Right renal pelvis (tissue), 4 donors: ENCODE results near the gene MGLL. TPM values are rescaled to one million over a fixed set of nuclear protein-coding genes. Genes with fewer than 3 reads are reported as not detected.

Experiments
- DNase-seq, 4 donors: peaks; one replicate each; pipeline ENCODE4 v3.0.0-alpha.2; 2013; ENCODE audit warnings: low read depth in 4 of 4, low spot score in 3 of 4, missing footprints in 1 of 4
- polyA plus RNA-seq, 4 donors: library from polyadenylated mRNA; unstranded; fragments of 120-200 nt; gene quantifications; one replicate each; pipeline ENCODE4 v1.2.1, GENCODE V29; 2013; ENCODE audit not compliant: insufficient read length in 4 of 4

Gene MGLL
- polyA plus RNA-seq, 4 donors: 25.4 to 29.3 (median 27.0) TPM

GRCh38 chr3:127815001-127815400, 7.3 kb downstream of the MGLL start:
- DNase-seq: no peak

GRCh38 chr3:127814325-127814781, 8.0 kb downstream of the MGLL start:
- DNase-seq: no peak

DNA sequence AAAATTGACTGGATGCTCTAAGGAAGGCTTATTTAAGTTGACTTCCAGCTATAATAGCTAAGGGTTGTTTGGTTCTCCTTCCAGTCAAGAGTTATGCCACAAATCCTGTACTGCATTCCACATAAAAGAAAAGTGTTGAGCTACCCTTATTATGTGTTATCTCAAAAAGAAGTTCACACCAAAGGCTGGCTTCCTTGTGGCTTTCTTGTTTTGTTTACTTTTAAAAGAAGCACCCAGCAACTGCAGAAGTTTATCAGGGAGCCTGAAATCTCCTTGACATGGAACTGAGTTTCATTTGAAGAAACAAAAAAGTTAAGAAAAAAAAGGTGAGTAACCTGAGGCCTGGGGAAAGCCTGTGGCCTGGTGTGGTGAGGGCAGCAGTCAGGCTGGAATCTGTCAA, 10.2 kb downstream of the MGLL start:
- no peak for DNase-seq

GRCh38 chr3:127811717-127812116, 10.6 kb downstream of the MGLL start:
- DNase-seq: no peak

GRCh38 chr3:127809611-127810010, 12.7 kb downstream of the MGLL start:
- no peak for DNase-seq

DNA sequence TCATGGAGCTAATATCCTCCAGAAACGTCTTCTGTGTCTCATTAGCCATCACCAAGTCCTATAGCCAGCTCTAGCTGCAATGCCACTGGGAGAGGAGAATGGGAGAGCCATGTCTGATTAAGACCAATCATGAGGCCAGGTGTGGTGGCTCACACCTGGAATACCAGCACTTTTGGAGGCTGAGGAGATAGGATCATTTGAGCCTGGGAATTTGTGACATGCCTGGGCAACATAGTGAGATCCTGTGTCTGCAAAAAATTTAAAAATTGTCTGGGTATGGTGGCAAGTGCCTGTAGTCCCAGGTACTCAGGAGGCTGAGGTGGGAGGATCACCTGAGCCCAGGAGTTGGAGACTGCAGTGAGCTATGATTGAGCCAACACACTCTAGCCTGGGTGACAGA, 13.1 kb downstream of the MGLL start:
- no peak for DNase-seq

DNA sequence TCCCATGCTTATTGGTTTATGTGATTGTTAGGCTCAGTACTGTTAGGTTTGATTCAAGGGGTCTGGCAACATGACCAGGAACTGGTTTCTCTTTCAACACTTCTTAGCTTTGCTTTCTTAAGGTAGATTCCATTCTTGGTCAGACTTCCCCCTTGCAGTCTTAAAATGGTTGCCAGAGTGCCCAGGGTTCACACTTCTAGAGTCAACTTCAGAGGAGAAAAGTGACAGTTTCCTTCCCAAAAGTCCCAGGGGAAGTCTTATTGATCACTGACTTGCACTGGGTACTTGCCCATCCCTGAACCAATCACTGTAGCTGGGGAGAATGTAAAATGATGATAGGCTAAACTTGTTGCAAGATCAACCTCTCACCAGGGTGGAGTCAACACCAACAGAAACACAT, 14.1 kb downstream of the MGLL start:
- no peak for DNase-seq

- DNase-seq: no peak
Measured at GRCh38 chr3:127805026-127805753, 17.1 kb downstream of the MGLL start.

- no peak for DNase-seq
Measured at GRCh38 chr3:127804141-127804540, 18.2 kb downstream of the MGLL start.

DNA sequence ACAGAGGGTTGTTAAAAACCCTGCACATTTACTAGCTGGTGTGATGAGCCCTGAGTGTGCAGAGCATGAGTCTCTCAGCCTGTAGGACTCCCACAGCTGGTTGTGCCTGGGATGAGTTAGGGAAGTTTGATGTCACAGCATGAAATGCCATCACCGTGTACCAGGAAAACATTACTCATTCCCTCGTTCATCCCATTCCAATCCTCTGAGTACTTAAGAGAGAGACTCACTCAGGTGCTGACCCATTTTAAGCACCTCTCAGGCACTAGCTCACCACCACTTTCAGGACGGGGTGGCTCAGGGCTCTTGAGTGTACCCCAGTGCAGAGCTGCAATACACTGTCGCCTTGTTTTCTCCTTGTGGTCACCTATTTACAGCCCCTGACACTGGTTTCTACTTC, 18.7 kb downstream of the MGLL start:
- no peak for DNase-seq

DNA sequence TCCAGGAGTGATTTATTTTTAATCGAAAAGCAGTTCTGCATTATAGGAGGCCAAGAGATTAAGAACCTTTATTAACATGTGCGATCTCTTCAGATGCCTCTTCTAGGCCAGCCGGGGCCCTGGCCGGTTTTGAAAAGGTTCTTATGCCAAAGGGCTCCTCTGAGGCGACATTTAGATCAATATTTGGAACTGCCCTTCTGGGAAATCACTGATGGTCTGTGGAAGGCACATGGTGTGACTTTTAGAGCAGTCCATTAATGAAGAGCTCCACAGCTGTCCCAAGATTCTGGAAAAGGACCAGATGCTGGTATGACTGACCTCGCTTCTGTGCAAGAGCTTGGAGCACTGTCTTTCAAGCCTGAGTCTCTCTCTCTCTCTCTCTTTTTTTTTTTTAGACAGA, 19.7 kb downstream of the MGLL start:
- no peak for DNase-seq

DNA sequence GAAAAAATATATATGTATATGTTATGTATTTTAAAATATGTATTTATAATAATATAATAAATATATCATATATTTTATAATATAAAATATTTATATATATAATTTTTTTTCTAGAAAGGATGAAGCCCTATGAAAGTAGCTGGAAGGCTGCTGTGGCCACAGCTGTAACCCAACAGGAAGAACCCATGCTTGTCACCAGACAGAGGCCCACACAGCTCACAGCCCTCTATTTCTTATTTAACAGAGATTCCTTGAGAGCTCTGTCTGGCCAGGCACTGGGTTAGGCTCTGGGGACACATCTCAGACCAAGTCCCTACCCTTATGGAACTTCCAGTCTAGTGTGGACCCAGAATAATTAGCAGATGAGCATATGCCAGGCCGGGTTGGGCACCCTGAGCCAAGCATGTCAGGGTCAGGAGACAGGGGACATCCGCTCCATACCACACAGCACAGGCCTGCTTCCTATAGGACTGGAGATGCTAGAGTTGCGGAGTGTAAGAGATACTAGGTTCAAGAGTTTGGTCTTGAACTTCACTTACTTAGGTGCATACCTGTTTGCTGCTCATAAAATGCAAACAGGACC, 20.5 kb downstream of the MGLL start:
- no peak for DNase-seq

- no peak for DNase-seq
Measured at GRCh38 chr3:127800508-127800907, 21.8 kb downstream of the MGLL start.

DNA sequence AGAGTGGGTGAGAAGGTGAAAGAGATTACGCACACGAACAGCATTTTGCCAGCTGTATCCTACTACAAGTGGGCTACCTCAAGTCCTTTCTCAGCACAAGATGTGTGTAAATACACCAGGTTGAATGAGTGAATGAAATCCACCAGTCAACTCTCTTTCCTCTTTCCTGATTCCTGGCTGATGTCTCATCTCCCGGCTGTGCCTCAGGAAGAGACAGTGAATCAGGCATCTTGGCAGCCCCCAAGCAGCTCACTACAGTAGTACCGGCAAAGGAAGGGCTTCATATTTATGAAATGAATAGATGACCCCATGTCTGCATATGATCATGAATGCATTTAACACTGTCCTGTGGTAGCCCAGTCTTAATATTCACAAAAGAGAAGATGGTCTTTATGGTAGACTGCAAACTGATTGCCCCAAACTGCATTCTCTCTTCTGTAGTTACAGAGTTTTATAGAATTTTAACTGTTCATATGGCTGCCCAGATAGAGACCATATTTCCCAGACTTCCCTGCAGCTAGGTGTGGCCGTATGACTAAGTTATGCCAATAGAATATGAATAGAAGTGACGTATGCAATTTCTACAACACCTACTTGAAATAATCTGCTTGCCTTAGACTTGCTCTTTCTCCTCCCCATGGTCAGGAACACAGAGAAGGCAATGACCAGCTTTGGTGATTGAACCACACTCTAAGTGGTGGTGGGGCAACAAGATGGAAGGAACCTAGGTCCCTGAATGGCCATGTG, 22.7 kb downstream of the MGLL start:
- DNase-seq: no peak

GRCh38 chr3:127798716-127799115, 23.6 kb downstream of the MGLL start:
- DNase-seq: no peak

- no peak for DNase-seq
Measured at GRCh38 chr3:127796831-127797150, 25.5 kb downstream of the MGLL start.

DNA sequence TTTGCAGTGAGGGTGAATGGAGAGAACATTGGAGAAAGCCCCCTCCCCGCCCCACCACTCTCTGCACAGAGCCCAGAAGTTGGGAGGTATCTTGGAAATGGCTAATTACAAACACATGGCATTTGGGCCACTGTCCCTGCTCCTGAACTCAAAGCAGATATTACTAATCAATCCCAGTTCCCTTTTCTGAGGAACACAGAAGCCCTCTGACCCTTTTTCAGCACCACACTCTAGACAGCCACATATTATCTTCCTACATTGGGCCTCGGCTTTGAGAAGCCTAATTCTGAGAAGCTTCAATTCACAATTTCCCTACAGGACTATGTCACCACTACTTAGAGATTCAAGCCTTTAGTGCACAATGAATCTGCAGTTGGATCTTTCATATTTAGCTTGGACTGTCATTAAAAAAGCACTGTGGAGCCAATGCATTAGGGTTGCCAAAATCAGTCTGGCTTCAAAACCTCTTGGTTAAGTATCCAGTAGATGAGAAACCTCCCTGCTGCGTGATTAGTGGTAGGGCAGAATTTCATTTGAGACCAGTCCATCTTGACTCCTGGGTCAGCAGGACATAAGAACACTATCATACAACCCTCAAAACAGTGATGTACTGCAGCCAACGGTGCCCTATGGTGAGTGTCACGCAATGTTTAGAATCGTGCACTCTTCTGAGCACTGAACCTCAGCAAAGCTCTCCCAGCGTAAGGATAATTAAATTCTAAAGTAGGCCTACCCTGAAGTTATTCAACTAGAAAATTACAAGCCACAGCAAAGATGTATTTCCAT, 26.1 kb downstream of the MGLL start:
- no peak for DNase-seq

DNA sequence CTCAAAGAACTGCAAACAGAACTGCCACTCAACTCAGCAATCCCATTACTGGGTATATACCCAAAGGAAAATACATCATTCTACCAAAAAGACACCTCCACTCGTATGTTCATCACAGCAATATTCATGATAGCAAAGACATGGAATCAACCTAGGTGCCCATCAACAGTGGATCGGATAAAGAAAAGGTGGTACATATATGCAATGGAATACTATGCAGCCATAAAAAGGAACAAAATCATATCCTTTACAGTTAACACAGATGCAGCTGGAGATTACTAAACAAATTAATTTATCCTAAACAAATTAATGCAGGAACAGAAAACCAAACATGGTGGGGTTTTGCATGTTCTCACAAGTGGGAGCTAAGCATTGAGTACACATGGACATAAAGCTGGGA, 27.3 kb downstream of the MGLL start:
- DNase-seq: no peak

GRCh38 chr3:127794402-127794801, 27.9 kb downstream of the MGLL start:
- DNase-seq: no peak

GRCh38 chr3:127792541-127793292, 29.6 kb downstream of the MGLL start:
- no peak for DNase-seq
